Astrocyte (in vitro differentiated cells and primary cell): ENCODE data around the gene TIRAP.

ENCODE experiments used
- EZH2 ChIP-seq: IDR thresholded peaks from 2 replicates; pipeline ENCODE4 v1.6.1; 2012; ENCODE audit warnings: mild to moderate bottlenecking, low read length, inconsistent platforms; ENCODE audit not compliant: insufficient read depth
- TF ChIP-seq, protein P1 (sequence below): IDR thresholded peaks from 2 replicates; pipeline ENCODE4 v1.5.1; 2011; ENCODE audit warnings: low read depth, mild to moderate bottlenecking, inconsistent platforms, low read length, moderate library complexity; ENCODE audit not compliant: insufficient read depth

DNA sequence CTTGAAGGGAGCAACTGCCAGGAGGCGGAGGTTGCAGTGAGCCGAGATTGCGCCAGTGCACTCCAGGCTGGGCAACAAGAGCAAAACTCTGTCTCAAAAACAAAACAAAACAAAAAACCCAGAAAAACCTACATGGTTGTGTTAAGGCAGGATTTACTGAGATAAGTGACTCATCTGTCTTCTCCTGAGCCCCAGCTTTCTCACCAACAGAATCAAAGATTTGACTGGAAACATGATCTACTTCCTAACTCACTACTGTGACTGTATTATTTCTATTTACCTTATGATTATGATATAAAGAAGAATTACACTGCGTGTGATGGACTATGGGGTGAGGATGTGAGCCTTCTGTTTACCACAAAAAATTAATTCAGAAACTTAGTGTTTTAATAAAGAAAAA is 49.5 kb upstream of the TIRAP start:
- TF ChIP-seq, protein P1, sequence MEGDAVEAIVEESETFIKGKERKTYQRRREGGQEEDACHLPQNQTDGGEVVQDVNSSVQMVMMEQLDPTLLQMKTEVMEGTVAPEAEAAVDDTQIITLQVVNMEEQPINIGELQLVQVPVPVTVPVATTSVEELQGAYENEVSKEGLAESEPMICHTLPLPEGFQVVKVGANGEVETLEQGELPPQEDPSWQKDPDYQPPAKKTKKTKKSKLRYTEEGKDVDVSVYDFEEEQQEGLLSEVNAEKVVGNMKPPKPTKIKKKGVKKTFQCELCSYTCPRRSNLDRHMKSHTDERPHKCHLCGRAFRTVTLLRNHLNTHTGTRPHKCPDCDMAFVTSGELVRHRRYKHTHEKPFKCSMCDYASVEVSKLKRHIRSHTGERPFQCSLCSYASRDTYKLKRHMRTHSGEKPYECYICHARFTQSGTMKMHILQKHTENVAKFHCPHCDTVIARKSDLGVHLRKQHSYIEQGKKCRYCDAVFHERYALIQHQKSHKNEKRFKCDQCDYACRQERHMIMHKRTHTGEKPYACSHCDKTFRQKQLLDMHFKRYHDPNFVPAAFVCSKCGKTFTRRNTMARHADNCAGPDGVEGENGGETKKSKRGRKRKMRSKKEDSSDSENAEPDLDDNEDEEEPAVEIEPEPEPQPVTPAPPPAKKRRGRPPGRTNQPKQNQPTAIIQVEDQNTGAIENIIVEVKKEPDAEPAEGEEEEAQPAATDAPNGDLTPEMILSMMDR = no peak
- TF ChIP-seq EZH2 = no peak
